ENCODE results near the gene UBE2V1. TPM values are rescaled to one million over a fixed set of nuclear protein-coding genes. Genes with fewer than 3 reads are reported as not detected.

UBE2V1 gene
- total RNA-seq, 2 experiments from 2014 or later = 57.3 to 143 TPM

- Histone ChIP-seq H3K4me2 (ENCODE audit: low read length) (no peak overlapping the region), H3K9me2 (ENCODE audit: insufficient read depth, low read length) (no peaks in the 10 kb centered on the region), H3K9me3 (ENCODE audit: low read length) (no peaks in the 10 kb centered on the region), H2AFZ (ENCODE audit: low read length) (no peak overlapping the region), H3K36me3 (ENCODE audit: insufficient read depth, low read length) (peaks cover 30% of the 10 kb centered on the region), H3K27ac (ENCODE audit: low read depth, low read length, poor library complexity, severe bottlenecking) (no peak overlapping the region), H3K79me2 (ENCODE audit: insufficient read depth, low read depth, low read length) (no peaks in the 10 kb centered on the region), H3K4me1 (ENCODE audit: insufficient read depth, low read length, poor library complexity, severe bottlenecking) (no peaks in the 10 kb centered on the region), H3K4me3 (ENCODE audit: low read depth, low read length, poor library complexity, severe bottlenecking) (no peak overlapping the region), H4K20me1 (ENCODE audit: insufficient read depth, low read length) (no peaks in the 10 kb centered on the region)
- BruUV-seq (replicated peaks) = no TSS peak
- ChIA-PET POLR2A (no interaction called here), CTCF (ENCODE audit: unreplicated experiment) (interaction anchor here (0.6 kb wide), 2 partner anchors 41 to 56 kb away, joined by 3 to 4 read pairs; no protein-coding TSS in a partner anchor)
- TF ChIP-seq EZH2phosphoT487 (IDR thresholded peaks at IDR 0.05; ENCODE audit: borderline replicate concordance, low read depth, low read length) = no peak
- TF ChIP-seq, protein P1, sequence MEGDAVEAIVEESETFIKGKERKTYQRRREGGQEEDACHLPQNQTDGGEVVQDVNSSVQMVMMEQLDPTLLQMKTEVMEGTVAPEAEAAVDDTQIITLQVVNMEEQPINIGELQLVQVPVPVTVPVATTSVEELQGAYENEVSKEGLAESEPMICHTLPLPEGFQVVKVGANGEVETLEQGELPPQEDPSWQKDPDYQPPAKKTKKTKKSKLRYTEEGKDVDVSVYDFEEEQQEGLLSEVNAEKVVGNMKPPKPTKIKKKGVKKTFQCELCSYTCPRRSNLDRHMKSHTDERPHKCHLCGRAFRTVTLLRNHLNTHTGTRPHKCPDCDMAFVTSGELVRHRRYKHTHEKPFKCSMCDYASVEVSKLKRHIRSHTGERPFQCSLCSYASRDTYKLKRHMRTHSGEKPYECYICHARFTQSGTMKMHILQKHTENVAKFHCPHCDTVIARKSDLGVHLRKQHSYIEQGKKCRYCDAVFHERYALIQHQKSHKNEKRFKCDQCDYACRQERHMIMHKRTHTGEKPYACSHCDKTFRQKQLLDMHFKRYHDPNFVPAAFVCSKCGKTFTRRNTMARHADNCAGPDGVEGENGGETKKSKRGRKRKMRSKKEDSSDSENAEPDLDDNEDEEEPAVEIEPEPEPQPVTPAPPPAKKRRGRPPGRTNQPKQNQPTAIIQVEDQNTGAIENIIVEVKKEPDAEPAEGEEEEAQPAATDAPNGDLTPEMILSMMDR (conservative IDR thresholded peaks at IDR 0.05; ENCODE audit: low read length) = no peak
- no peak for DNase-seq (ENCODE audit: low spot score)
- intact Hi-C loops (cut with micrococcal nuclease; ENCODE audit: unreplicated experiment) = no loop called here
Observed at GRCh38 chr20:50127587-50128519, 14.9 kb upstream of the UBE2V1 start.

- no peaks in the 10 kb centered on the region for H3K79me2 ChIP-seq (ENCODE audit: insufficient read depth, low read depth, low read length)
- H3K9me2 ChIP-seq (ENCODE audit: insufficient read depth, low read length) = no peaks in the 10 kb centered on the region
- no peak overlapping the region for H2AFZ ChIP-seq (ENCODE audit: low read length)
- no TSS peak for BruUV-seq (replicated peaks)
- H3K4me2 ChIP-seq (ENCODE audit: low read length) = no peak overlapping the region
- H4K20me1 ChIP-seq (ENCODE audit: insufficient read depth, low read length) = no peaks in the 10 kb centered on the region
- H3K36me3 ChIP-seq (ENCODE audit: insufficient read depth, low read length) = peaks cover 30% of the 10 kb centered on the region
- DNase-seq (ENCODE audit: low spot score) = no peak
- H3K4me1 ChIP-seq (ENCODE audit: insufficient read depth, low read length, poor library complexity, severe bottlenecking) = no peaks in the 10 kb centered on the region
- no peaks in the 10 kb centered on the region for H3K9me3 ChIP-seq (ENCODE audit: low read length)
- intact Hi-C loops (cut with micrococcal nuclease; ENCODE audit: unreplicated experiment) = no loop called here
- POLR2A ChIA-PET = no interaction called here
- H3K4me3 ChIP-seq (ENCODE audit: low read depth, low read length, poor library complexity, severe bottlenecking) = no peak overlapping the region
- no peak for TF ChIP-seq EZH2phosphoT487 (IDR thresholded peaks at IDR 0.05; ENCODE audit: borderline replicate concordance, low read depth, low read length)
- TF ChIP-seq, protein P1 (conservative IDR thresholded peaks at IDR 0.05; ENCODE audit: low read length) = no peak
- H3K27ac ChIP-seq (ENCODE audit: low read depth, low read length, poor library complexity, severe bottlenecking) = no peak overlapping the region
- CTCF ChIA-PET (ENCODE audit: unreplicated experiment) = interaction anchor here (0.6 kb wide), 1 partner anchor 188 kb away, joined by 3 read pairs; no protein-coding TSS in a partner anchor
Observed at GRCh38 chr20:50126662-50127061, 13.7 kb upstream of the UBE2V1 start.

- H3K4me1 ChIP-seq (ENCODE audit: insufficient read depth, low read length, poor library complexity, severe bottlenecking) = no peaks in the 10 kb centered on the region
- TF ChIP-seq, protein P1 (conservative IDR thresholded peaks at IDR 0.05; ENCODE audit: low read length) = no peak
- TF ChIP-seq EZH2phosphoT487 (IDR thresholded peaks at IDR 0.05; ENCODE audit: borderline replicate concordance, low read depth, low read length) = no peak
- no peak overlapping the region for H3K27ac ChIP-seq (ENCODE audit: low read depth, low read length, poor library complexity, severe bottlenecking)
- intact Hi-C loops (cut with micrococcal nuclease; ENCODE audit: unreplicated experiment) = no loop called here
- H3K9me3 ChIP-seq (ENCODE audit: low read length) = no peaks in the 10 kb centered on the region
- no peaks in the 10 kb centered on the region for H4K20me1 ChIP-seq (ENCODE audit: insufficient read depth, low read length)
- DNase-seq (ENCODE audit: low spot score) = no peak
- H3K79me2 ChIP-seq (ENCODE audit: insufficient read depth, low read depth, low read length) = no peaks in the 10 kb centered on the region
- no peak overlapping the region for H3K4me2 ChIP-seq (ENCODE audit: low read length)
- no TSS peak for BruUV-seq (replicated peaks)
- peaks cover 21% of the 10 kb centered on the region; the same call in 1 of the 2 replicates for H3K36me3 ChIP-seq (ENCODE audit: insufficient read depth, low read length)
- CTCF ChIA-PET (ENCODE audit: unreplicated experiment) = no interaction called here
- H3K4me3 ChIP-seq (ENCODE audit: low read depth, low read length, poor library complexity, severe bottlenecking) = no peak overlapping the region
- H3K9me2 ChIP-seq (ENCODE audit: insufficient read depth, low read length) = no peaks in the 10 kb centered on the region
- H2AFZ ChIP-seq (ENCODE audit: low read length) = no peak overlapping the region
- POLR2A ChIA-PET = interaction anchor here (1.1 kb wide), 1 partner anchor 10 kb away, joined by 3 read pairs; no protein-coding TSS in a partner anchor
Observed at GRCh38 chr20:50125279-50125678, 12.3 kb upstream of the UBE2V1 start.
